Measurements from ENCODE around the gene ADAMTSL4. TPM values are rescaled to one million over a fixed set of nuclear protein-coding genes. Genes with fewer than 3 reads are reported as not detected.

Gene ADAMTSL4
- total and polyA plus RNA-seq, 4 donors: 8.8 to 98.0 (median 72.4) TPM

DNA sequence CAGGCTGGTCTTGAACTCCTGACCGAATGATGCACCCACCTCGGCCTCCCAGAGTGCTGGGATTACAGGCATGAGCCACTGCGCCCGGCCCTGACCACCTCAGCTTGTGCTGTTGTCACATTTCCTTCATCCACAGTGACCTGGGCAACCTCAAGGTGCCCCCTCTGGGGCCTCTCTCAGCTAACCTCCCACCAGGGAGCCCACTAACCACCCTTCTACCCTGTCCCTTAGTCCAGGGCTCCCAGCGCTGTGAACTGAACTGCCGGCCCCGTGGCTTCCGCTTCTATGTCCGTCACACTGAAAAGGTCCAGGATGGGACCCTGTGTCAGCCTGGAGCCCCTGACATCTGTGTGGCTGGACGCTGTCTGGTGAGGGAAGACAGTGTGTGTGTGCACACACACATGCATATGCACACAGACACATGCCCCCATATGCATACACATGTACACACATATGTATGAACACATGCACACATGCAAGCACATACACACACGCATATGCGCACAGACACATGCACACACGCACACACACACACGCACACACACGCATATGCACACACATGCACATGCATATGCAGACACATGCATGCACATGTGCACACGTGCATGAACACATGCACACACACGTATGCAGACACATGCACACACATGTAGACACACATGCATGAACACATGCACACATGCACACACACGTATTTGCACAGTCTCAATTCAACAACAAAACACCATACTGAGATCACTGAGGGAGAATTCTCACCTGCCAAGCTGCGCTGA lies 6.2 kb downstream of the ADAMTSL4 start:
- Histone ChIP-seq H3K9me3 (ENCODE audit: control insufficient read depth, low read length) (no peaks in the 10 kb centered on the region), H3K4me1 (ENCODE audit: control insufficient read depth in 1 of 2, insufficient read depth in 2 of 2, low read length in 2 of 2) (peaks cover 0 to 3% of the 10 kb centered on the region in 2 donors), H3K36me3 (ENCODE audit: control insufficient read depth in 1 of 2, insufficient read depth in 2 of 2, low read length in 1 of 2) (no peaks in the 10 kb centered on the region), H3K4me3 (ENCODE audit: low read length in 2 of 2) (no peak overlapping the region), H3K27ac (ENCODE audit: low read depth in 1 of 2, low read length in 2 of 2) (no peak overlapping the region), H3K27me3 (ENCODE audit: control insufficient read depth in 1 of 2, insufficient read depth in 2 of 2, low read length in 1 of 2) (no peaks in the 10 kb centered on the region)
- peak; percentile 32 to 67 for DNase-seq
- ATAC-seq (ENCODE audit: low FRiP score): no peak
- 73 to 78% methylated on average over 19 of the region's 19 CpGs for WGBS, 2 donors
- intact Hi-C loops (cut with DNase I): loop anchor here in 1 of 2 donors (5.0 kb wide), 1 partner anchor 93 kb away; no protein-coding TSS in a partner anchor

DNA sequence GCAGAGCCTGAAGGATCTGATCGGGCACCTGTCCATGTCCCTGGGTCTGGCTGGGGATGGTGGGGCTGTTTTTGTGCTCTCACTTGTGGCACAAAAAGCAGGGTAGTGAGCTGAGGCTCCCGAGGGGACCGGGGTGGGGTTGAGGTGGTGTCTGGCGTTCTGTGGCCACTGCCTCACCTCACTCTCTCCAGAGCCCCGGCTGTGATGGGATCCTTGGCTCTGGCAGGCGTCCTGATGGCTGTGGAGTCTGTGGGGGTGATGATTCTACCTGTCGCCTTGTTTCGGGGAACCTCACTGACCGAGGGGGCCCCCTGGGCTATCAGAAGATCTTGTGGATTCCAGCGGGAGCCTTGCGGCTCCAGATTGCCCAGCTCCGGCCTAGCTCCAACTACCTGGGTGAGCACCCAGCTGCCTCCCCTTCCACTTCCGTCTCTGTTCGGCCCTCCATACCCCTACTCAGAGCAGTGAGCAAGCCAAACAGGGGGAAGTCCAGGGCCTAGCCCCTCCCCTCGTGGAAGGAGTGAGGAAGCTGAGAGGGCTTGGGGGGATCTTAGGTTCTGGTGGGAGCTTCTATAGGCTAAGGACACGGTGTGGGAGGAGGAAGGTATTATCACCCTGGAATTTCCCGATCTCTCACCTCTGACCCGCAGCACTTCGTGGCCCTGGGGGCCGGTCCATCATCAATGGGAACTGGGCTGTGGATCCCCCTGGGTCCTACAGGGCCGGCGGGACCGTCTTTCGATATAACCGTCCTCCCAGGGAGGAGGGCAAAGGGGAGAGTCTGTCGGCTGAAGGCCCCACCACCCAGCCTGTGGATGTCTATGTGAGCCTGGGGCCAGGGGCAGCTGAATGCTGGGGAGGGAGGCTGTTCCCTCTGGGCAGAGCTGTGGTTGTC lies 7.0 kb downstream of the ADAMTSL4 start:
- H3K36me3 ChIP-seq (ENCODE audit: control insufficient read depth in 1 of 2, insufficient read depth in 2 of 2, low read length in 1 of 2): no peaks in the 10 kb centered on the region

DNA sequence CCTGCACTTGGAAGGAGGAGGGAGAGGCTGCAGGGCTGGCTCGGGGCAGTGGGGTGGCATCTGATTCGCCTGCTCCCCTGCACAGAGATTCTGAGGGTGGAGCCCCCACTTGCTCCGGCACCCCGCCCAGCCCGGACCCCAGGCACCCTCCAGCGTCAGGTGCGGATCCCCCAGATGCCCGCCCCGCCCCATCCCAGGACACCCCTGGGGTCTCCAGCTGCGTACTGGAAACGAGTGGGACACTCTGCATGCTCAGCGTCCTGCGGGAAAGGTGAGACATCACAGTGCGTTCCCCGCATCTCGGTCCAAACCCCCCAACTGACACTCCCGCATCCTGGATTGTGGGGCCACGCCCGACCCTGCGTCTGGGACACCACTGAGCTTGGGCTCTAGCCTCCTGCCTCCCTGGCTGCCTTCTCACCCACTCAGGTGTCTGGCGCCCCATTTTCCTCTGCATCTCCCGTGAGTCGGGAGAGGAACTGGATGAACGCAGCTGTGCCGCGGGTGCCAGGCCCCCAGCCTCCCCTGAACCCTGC lies 7.9 kb downstream of the ADAMTSL4 start:
- intact Hi-C loops (cut with DNase I): loop anchor here in 1 of 2 donors (5.0 kb wide), 1 partner anchor 95 kb away; no protein-coding TSS in a partner anchor
- Histone ChIP-seq H3K4me3 (ENCODE audit: low read length in 2 of 2) (no peak overlapping the region), H3K27me3 (ENCODE audit: control insufficient read depth in 1 of 2, insufficient read depth in 2 of 2, low read length in 1 of 2) (no peaks in the 10 kb centered on the region), H3K9me3 (ENCODE audit: control insufficient read depth, low read length) (no peaks in the 10 kb centered on the region), H3K27ac (ENCODE audit: low read depth in 1 of 2, low read length in 2 of 2) (no peak overlapping the region), H3K4me1 (ENCODE audit: control insufficient read depth in 1 of 2, insufficient read depth in 2 of 2, low read length in 2 of 2) (no peaks in the 10 kb centered on the region), H3K36me3 (ENCODE audit: control insufficient read depth in 1 of 2, insufficient read depth in 2 of 2, low read length in 1 of 2) (no peaks in the 10 kb centered on the region)
- ATAC-seq (ENCODE audit: low FRiP score) (no peak), DNase-seq (peak; percentile 44 to 79)
- WGBS, 2 donors: 82 to 86% methylated on average over 26 of the region's 26 CpGs

More for the DNA sequence above, 7.0 kb downstream of the ADAMTSL4 start:
- no peak overlapping the region for H3K4me3 ChIP-seq (ENCODE audit: low read length in 2 of 2)
- ATAC-seq (ENCODE audit: low FRiP score) (no peak), DNase-seq (peak; percentile 47 to 74)
- H3K27me3 ChIP-seq (ENCODE audit: control insufficient read depth in 1 of 2, insufficient read depth in 2 of 2, low read length in 1 of 2): no peaks in the 10 kb centered on the region
- H3K9me3 ChIP-seq (ENCODE audit: control insufficient read depth, low read length): no peaks in the 10 kb centered on the region
- WGBS, 2 donors: 59 to 66% methylated on average over 25 to 26 of the region's 26 CpGs
- no peak overlapping the region for H3K27ac ChIP-seq (ENCODE audit: low read depth in 1 of 2, low read length in 2 of 2)
- peaks cover 0 to 3% of the 10 kb centered on the region in 2 donors for H3K4me1 ChIP-seq (ENCODE audit: control insufficient read depth in 1 of 2, insufficient read depth in 2 of 2, low read length in 2 of 2)
- intact Hi-C loops (cut with DNase I): loop anchor here in 1 of 2 donors (5.0 kb wide), 1 partner anchor 94 kb away; no protein-coding TSS in a partner anchor

DNA sequence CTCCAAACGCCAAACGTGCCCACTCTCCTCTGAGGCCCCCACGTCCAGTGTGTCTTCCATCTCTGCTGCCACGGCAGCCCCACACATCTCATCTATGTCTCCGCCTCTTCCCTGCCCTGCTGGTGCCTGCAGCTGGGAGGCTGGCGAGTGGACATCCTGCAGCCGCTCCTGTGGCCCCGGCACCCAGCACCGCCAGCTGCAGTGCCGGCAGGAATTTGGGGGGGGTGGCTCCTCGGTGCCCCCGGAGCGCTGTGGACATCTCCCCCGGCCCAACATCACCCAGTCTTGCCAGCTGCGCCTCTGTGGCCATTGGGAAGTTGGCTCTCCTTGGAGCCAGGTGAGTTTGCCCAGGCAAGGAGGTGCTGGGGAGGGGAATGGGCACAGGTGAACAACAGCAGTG lies 8.6 kb downstream of the ADAMTSL4 start:
- peaks cover 0 to 2% of the 10 kb centered on the region in 2 donors for H3K4me1 ChIP-seq (ENCODE audit: control insufficient read depth in 1 of 2, insufficient read depth in 2 of 2, low read length in 2 of 2)
- no peaks in the 10 kb centered on the region for H3K27me3 ChIP-seq (ENCODE audit: control insufficient read depth in 1 of 2, insufficient read depth in 2 of 2, low read length in 1 of 2)
- no peaks in the 10 kb centered on the region for H3K36me3 ChIP-seq (ENCODE audit: control insufficient read depth in 1 of 2, insufficient read depth in 2 of 2, low read length in 1 of 2)
- DNase-seq (peak in 1 of 2 donors; percentile 71), ATAC-seq (ENCODE audit: low FRiP score) (no peak)
- intact Hi-C loops (cut with DNase I): loop anchor here in 1 of 2 donors (5.0 kb wide), 1 partner anchor 96 kb away; no protein-coding TSS in a partner anchor
- H3K4me3 ChIP-seq (ENCODE audit: low read length in 2 of 2): no peak overlapping the region
- no peak overlapping the region for H3K27ac ChIP-seq (ENCODE audit: low read depth in 1 of 2, low read length in 2 of 2)
- 67 to 70% methylated on average over 15 of the region's 15 CpGs for WGBS, 2 donors
- H3K9me3 ChIP-seq (ENCODE audit: control insufficient read depth, low read length): no peaks in the 10 kb centered on the region

DNA sequence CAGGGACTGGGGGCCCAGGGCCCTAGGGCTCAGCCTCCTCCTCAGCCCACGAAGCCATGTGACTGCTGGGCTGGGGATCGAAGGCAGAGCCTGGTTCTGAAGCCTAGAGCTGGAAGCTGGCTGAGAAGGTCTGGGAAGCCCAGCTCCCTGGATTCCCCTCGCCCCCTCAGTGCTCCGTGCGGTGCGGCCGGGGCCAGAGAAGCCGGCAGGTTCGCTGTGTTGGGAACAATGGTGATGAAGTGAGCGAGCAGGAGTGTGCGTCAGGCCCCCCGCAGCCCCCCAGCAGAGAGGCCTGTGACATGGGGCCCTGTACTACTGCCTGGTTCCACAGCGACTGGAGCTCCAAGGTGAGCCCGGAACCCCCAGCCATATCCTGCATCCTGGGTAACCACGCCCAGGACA lies 9.1 kb downstream of the ADAMTSL4 start:
- DNase-seq (peak; percentile 43 to 71), ATAC-seq (ENCODE audit: low FRiP score) (no peak)
- Histone ChIP-seq H3K9me3 (ENCODE audit: control insufficient read depth, low read length) (no peaks in the 10 kb centered on the region), H3K27ac (ENCODE audit: low read depth in 1 of 2, low read length in 2 of 2) (no peak overlapping the region), H3K27me3 (ENCODE audit: control insufficient read depth in 1 of 2, insufficient read depth in 2 of 2, low read length in 1 of 2) (no peaks in the 10 kb centered on the region), H3K4me1 (ENCODE audit: control insufficient read depth in 1 of 2, insufficient read depth in 2 of 2, low read length in 2 of 2) (peaks cover 0 to 2% of the 10 kb centered on the region in 2 donors), H3K36me3 (ENCODE audit: control insufficient read depth in 1 of 2, insufficient read depth in 2 of 2, low read length in 1 of 2) (no peaks in the 10 kb centered on the region), H3K4me3 (ENCODE audit: low read length in 2 of 2) (no peak overlapping the region)
- WGBS, 2 donors: 66 to 70% methylated on average over 15 of the region's 15 CpGs
- intact Hi-C loops (cut with DNase I): loop anchor here in 1 of 2 donors (5.0 kb wide), 1 partner anchor 96 kb away; no protein-coding TSS in a partner anchor

DNA sequence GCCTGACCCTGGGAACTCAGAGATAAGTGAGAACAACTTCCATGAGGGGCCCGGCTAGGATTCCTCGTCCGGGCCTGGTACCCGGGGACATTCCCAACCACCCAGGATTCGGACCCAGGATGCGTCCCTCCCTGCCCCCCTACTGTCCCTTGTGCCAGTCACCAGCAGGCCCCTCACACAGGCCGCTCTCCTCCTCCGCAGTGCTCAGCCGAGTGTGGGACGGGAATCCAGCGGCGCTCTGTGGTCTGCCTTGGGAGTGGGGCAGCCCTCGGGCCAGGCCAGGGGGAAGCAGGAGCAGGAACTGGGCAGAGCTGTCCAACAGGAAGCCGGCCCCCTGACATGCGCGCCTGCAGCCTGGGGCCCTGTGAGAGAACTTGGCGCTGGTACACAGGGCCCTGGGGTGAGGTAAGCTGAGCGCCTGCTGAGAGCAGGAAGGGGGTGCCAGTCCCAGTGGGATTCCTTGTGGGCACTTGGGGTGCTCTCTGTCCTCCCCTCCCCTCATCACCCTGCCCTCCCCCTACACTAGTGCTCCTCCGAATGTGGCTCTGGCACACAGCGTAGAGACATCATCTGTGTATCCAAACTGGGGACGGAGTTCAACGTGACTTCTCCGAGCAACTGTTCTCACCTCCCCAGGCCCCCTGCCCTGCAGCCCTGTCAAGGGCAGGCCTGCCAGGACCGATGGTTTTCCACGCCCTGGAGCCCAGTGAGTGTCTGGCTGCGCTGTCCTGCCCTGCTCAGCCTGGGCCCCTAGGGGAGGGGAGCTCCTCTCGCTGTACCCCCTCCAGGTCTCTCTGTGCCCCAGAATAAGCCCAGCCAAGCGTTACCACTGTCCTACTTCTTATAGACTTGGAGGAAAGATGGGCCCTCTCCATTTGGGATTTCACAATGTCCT lies 9.8 kb downstream of the ADAMTSL4 start:
- Histone ChIP-seq H3K36me3 (ENCODE audit: control insufficient read depth in 1 of 2, insufficient read depth in 2 of 2, low read length in 1 of 2) (no peaks in the 10 kb centered on the region), H3K4me1 (ENCODE audit: control insufficient read depth in 1 of 2, insufficient read depth in 2 of 2, low read length in 2 of 2) (peaks cover 0 to 9% of the 10 kb centered on the region in 2 donors), H3K27ac (ENCODE audit: low read depth in 1 of 2, low read length in 2 of 2) (peak overlapping the region in 1 of 2 donors; percentile 17), H3K4me3 (ENCODE audit: low read length in 2 of 2) (no peak overlapping the region), H3K27me3 (ENCODE audit: control insufficient read depth in 1 of 2, insufficient read depth in 2 of 2, low read length in 1 of 2) (no peaks in the 10 kb centered on the region), H3K9me3 (ENCODE audit: control insufficient read depth, low read length) (no peaks in the 10 kb centered on the region)
- DNase-seq (peak; percentile 89), ATAC-seq (ENCODE audit: low FRiP score) (no peak)
- 16 to 32% methylated on average over 27 to 28 of the region's 28 CpGs for WGBS, 2 donors
- intact Hi-C loops (cut with DNase I): loop anchor here in 1 of 2 donors (5.0 kb wide), 1 partner anchor 97 kb away; no protein-coding TSS in a partner anchor

DNA sequence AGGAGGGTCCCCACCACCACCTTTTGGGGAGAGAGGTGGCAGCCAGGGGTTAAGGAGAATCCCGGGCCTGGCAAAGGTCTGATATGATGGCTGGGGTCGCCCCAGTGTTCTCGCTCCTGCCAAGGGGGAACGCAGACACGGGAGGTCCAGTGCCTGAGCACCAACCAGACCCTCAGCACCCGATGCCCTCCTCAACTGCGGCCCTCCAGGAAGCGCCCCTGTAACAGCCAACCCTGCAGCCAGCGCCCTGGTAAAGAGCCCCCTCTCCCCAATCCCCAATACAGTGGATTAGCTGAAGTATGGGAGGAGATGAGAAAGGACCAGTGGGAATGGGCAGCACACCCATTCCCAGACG lies 10.4 kb downstream of the ADAMTSL4 start:
- 48 to 52% methylated on average over 9 to 10 of the region's 10 CpGs for WGBS, 2 donors
- intact Hi-C loops (cut with DNase I): loop anchor here (2.0 to 10.0 kb wide), 4 partner anchors 61 to 415 kb away; partner anchors contain the start of genes CERS2 (in 1 of the 2) and ENSA (in 1 of the 2)
- Histone ChIP-seq H3K4me3 (ENCODE audit: low read length in 2 of 2) (no peak overlapping the region), H3K36me3 (ENCODE audit: control insufficient read depth in 1 of 2, insufficient read depth in 2 of 2, low read length in 1 of 2) (no peaks in the 10 kb centered on the region), H3K27me3 (ENCODE audit: control insufficient read depth in 1 of 2, insufficient read depth in 2 of 2, low read length in 1 of 2) (no peaks in the 10 kb centered on the region), H3K27ac (ENCODE audit: low read depth in 1 of 2, low read length in 2 of 2) (peak overlapping the region in 1 of 2 donors; percentile 17), H3K4me1 (ENCODE audit: control insufficient read depth in 1 of 2, insufficient read depth in 2 of 2, low read length in 2 of 2) (peaks cover 0 to 12% of the 10 kb centered on the region in 2 donors), H3K9me3 (ENCODE audit: control insufficient read depth, low read length) (no peaks in the 10 kb centered on the region)
- no peak for DNase-seq
- ATAC-seq (ENCODE audit: low FRiP score): no peak

All from aorta (tissue), 5 donors.